SK-N-SH treated with all-trans-retinoic acid at 6 μM for 48 hours (cell line): ENCODE data around the gene MYO16.

Source experiments
- ATAC-seq: fragments of 200-7000 bp; cut with Tn5 transposase; 3 replicates; pipeline ENCODE4 v1.9.1; 2020; ENCODE audit warnings: mild to moderate bottlenecking, moderate library complexity
- ARNTL ChIP-seq: fragments of 450-650 bp; formaldehyde crosslinking; IDR thresholded peaks from 2 replicates; pipeline ENCODE4 v1.5.0; 2020; ENCODE audit warnings: low read depth, mild to moderate bottlenecking, moderate library complexity, borderline replicate concordance
- BACH2 ChIP-seq: fragments of 250-450 bp; sonication (Bioruptor Pico); IDR thresholded peaks from 2 replicates; pipeline ENCODE4 v1.9.0; 2021; ENCODE audit warnings: mild to moderate bottlenecking, borderline replicate concordance
- CREB5 ChIP-seq: fragments of 250-450 bp; sonication (Bioruptor Pico); IDR thresholded peaks from 2 replicates; pipeline ENCODE4 v1.5.1; 2020; ENCODE audit warnings: low read depth, mild to moderate bottlenecking, moderate library complexity
- CSDC2 ChIP-seq: fragments of 250-450 bp; sonication (Bioruptor Pico); IDR thresholded peaks from 2 replicates; pipeline ENCODE4 v1.5.0; 2020; ENCODE audit warnings: mild to moderate bottlenecking, moderate library complexity
- ESRRG ChIP-seq: fragments of 250-450 bp; sonication (Bioruptor Pico); IDR thresholded peaks from 2 replicates; pipeline ENCODE4 v1.6.1; 2021; ENCODE audit warnings: mild to moderate bottlenecking
- ISL1 ChIP-seq: fragments of 250-450 bp; sonication (Bioruptor Pico); IDR thresholded peaks from 2 replicates; pipeline ENCODE4 v2.1.2; 2022; ENCODE audit warnings: mild to moderate bottlenecking, moderate library complexity
- OSR1 ChIP-seq: fragments of 250-450 bp; sonication (Bioruptor Pico); IDR thresholded peaks from 2 replicates; pipeline ENCODE4 v1.8.0; 2022; ENCODE audit warnings: moderate library complexity, mild to moderate bottlenecking, inconsistent platforms
- PATZ1 ChIP-seq: fragments of 250-450 bp; sonication (Bioruptor Pico); IDR thresholded peaks from 2 replicates; pipeline ENCODE4 v1.8.0; 2020; ENCODE audit warnings: mild to moderate bottlenecking, moderate library complexity, borderline replicate concordance
- POU6F1 ChIP-seq: fragments of 250-450 bp; sonication (Bioruptor Pico); IDR thresholded peaks from 2 replicates; pipeline ENCODE4 v1.8.0; 2021; ENCODE audit warnings: low read depth, mild to moderate bottlenecking, moderate library complexity, borderline replicate concordance
- PPARA ChIP-seq: fragments of 250-450 bp; sonication (Bioruptor Pico); IDR thresholded peaks from 2 replicates; pipeline ENCODE4 v1.5.0; 2020; ENCODE audit warnings: mild to moderate bottlenecking, borderline replicate concordance
- RARB ChIP-seq: fragments of 250-450 bp; sonication (Bioruptor Pico); IDR thresholded peaks from 2 replicates; pipeline ENCODE4 v1.8.0; 2021; ENCODE audit warnings: mild to moderate bottlenecking, moderate library complexity
- SNAI2 ChIP-seq: fragments of 250-450 bp; sonication (Bioruptor Pico); IDR thresholded peaks from 2 replicates; pipeline ENCODE4 v1.5.0; 2020; ENCODE audit warnings: mild to moderate bottlenecking, moderate library complexity
- TCF4 ChIP-seq: fragments of 250-450 bp; sonication (Bioruptor Pico); IDR thresholded peaks from 2 replicates; pipeline ENCODE4 v1.8.0; 2021; ENCODE audit warnings: mild to moderate bottlenecking, moderate library complexity, borderline replicate concordance
- TOX ChIP-seq: fragments of 250-450 bp; sonication (Bioruptor Pico); IDR thresholded peaks from 2 replicates; pipeline ENCODE4 v1.8.0; 2021; ENCODE audit warnings: mild to moderate bottlenecking, moderate library complexity, borderline replicate concordance
- TSHZ2 ChIP-seq: fragments of 250-450 bp; sonication (Bioruptor Pico); IDR thresholded peaks from 2 replicates; pipeline ENCODE4 v1.5.0; 2020; ENCODE audit warnings: mild to moderate bottlenecking, moderate library complexity
- ZC3H10 ChIP-seq: fragments of 250-450 bp; sonication (Bioruptor Pico); IDR thresholded peaks from 2 replicates; pipeline ENCODE4 v1.5.1; 2021; ENCODE audit warnings: mild to moderate bottlenecking, moderate library complexity
- ZFP3 ChIP-seq: fragments of 250-450 bp; sonication (Bioruptor Pico); IDR thresholded peaks from 2 replicates; pipeline ENCODE4 v1.5.0; 2020; ENCODE audit warnings: mild to moderate bottlenecking, moderate library complexity
- ZFP30 ChIP-seq: fragments of 450-650 bp; formaldehyde crosslinking; IDR thresholded peaks from 2 replicates; pipeline ENCODE4 v1.5.0; 2022; ENCODE audit warnings: mild to moderate bottlenecking, moderate library complexity
- ZNF565 ChIP-seq: fragments of 450-650 bp; formaldehyde crosslinking; conservative IDR thresholded peaks from 2 replicates; pipeline ENCODE4 v1.5.0; 2020; ENCODE audit warnings: low read depth, mild to moderate bottlenecking, moderate library complexity
- ZNF70 ChIP-seq: fragments of 450-650 bp; formaldehyde crosslinking; IDR thresholded peaks from 2 replicates; pipeline ENCODE4 v1.5.0; 2020; ENCODE audit warnings: mild to moderate bottlenecking, moderate library complexity

The MYO16 gene

GRCh38 chr13:108615241-108615640 is 14.2 kb upstream of the MYO16 start:
- ATAC-seq, result no peak

GRCh38 chr13:108618233-108618632 is 11.2 kb upstream of the MYO16 start:
- no peak for TF ChIP-seq ISL1 (CRISPR knock-in tag)
- TF ChIP-seq BACH2, result no peak
- no peak for TF ChIP-seq TSHZ2 (CRISPR knock-in tag)
- no peak for TF ChIP-seq ARNTL (CRISPR knock-in tag)
- no peak for TF ChIP-seq ZNF565 (CRISPR knock-in tag)
- TF ChIP-seq ESRRG, result no peak
- no peak for TF ChIP-seq SNAI2 (CRISPR knock-in tag)
- TF ChIP-seq OSR1, result no peak
- no peak for TF ChIP-seq TCF4
- no peak for TF ChIP-seq ZC3H10
- no peak for TF ChIP-seq CREB5 (CRISPR knock-in tag)
- no peak for TF ChIP-seq CSDC2
- TF ChIP-seq RARB (CRISPR knock-in tag), result no peak
- no peak for TF ChIP-seq PPARA (CRISPR knock-in tag)
- no peak for TF ChIP-seq ZFP30 (CRISPR knock-in tag)
- TF ChIP-seq POU6F1, result no peak
- no peak for TF ChIP-seq PATZ1 (CRISPR knock-in tag)
- no peak for TF ChIP-seq ZNF70

More at GRCh38 chr13:108615241-108615640, 14.2 kb upstream of the MYO16 start:
- no peak for TF ChIP-seq ARNTL (CRISPR knock-in tag)

GRCh38 chr13:108621462-108621861 is 7.9 kb upstream of the MYO16 start:
- TF ChIP-seq ZFP3 (CRISPR knock-in tag) (no peak), BACH2 (no peak), ARNTL (CRISPR knock-in tag) (no peak), TOX (CRISPR knock-in tag) (no peak), PPARA (CRISPR knock-in tag) (no peak), ZC3H10 (no peak)
- no peak for ATAC-seq

More at GRCh38 chr13:108618233-108618632, 11.2 kb upstream of the MYO16 start:
- no peak for ATAC-seq

GRCh38 chr13:108624108-108624507 is 5.3 kb upstream of the MYO16 start:
- no peak for ATAC-seq
- no peak for TF ChIP-seq ARNTL (CRISPR knock-in tag)
- TF ChIP-seq ISL1 (CRISPR knock-in tag), result no peak
- no peak for TF ChIP-seq PATZ1 (CRISPR knock-in tag)
- no peak for TF ChIP-seq SNAI2 (CRISPR knock-in tag)
- TF ChIP-seq POU6F1, result no peak
- no peak for TF ChIP-seq TCF4
- no peak for TF ChIP-seq TOX (CRISPR knock-in tag)
- no peak for TF ChIP-seq RARB (CRISPR knock-in tag)
- TF ChIP-seq TSHZ2 (CRISPR knock-in tag), result no peak
